IMR-90 (cell line): Measurements from ENCODE around the gene MYEOV. TPM values are rescaled to one million over a fixed set of nuclear protein-coding genes. Genes with fewer than 3 reads are reported as not detected.

ENCODE experiments used
- ATAC-seq: fragments of 200-7000 bp; cut with Tn5 transposase; 2 replicates; pipeline ENCODE4 v1.9.1; 2020; ENCODE audit warnings: low read depth, mild to moderate bottlenecking, moderate library complexity
- BruUV-seq: library from RNA; stranded (reverse); fragments of 400-500 nt; replicated peaks from 2 replicates; lab custom pipeline; 2021; lab: Mats Ljungman, UMichigan
- CTCF ChIA-PET: fragments of 300-600 bp; formaldehyde crosslinking; extraction: SDS; loops from one replicate; lab custom pipeline; 2021; ENCODE audit warnings: antibody characterized with exemption; lab: Yijun Ruan, JAX
- POLR2A ChIA-PET: fragments of 300-600 bp; sonication (Branson Sonifier 250); formaldehyde crosslinking; loops from one replicate; lab custom pipeline; 2022; ENCODE audit warnings: antibody characterized with exemption; ENCODE audit not compliant: unreplicated experiment; lab: Charles Lee
- DNase-seq: peaks from one replicate; pipeline ENCODE4 v3.0.0; 2013
- H2AFZ ChIP-seq: replicated peaks from 2 replicates; pipeline ENCODE3; 2013; ENCODE audit warnings: low read length, mild to moderate bottlenecking; ENCODE audit not compliant: poor library complexity
- H2AK5ac ChIP-seq: 2 replicates; pipeline ENCODE4 v1.6.1; 2013; ENCODE audit warnings: low read depth, low read length, inconsistent platforms
- H2AK9ac ChIP-seq: replicated peaks from 2 replicates; pipeline ENCODE3; 2013; ENCODE audit warnings: mild to moderate bottlenecking, low read depth, low read length, moderate library complexity; ENCODE audit not compliant: poor library complexity
- H2BK120ac ChIP-seq: 2 replicates; pipeline ENCODE4 v1.6.1; 2013; ENCODE audit warnings: low read depth, low read length, inconsistent platforms
- H2BK15ac ChIP-seq: 3 replicates; pipeline ENCODE4 v1.6.1; 2013; ENCODE audit warnings: low read depth, low read length, inconsistent platforms
- H2BK20ac ChIP-seq: 2 replicates; pipeline ENCODE4 v1.6.1; 2013; ENCODE audit warnings: low read depth, mild to moderate bottlenecking, inconsistent platforms, low read length, moderate library complexity
- H2BK5ac ChIP-seq: 2 replicates; pipeline ENCODE4 v1.6.1; 2013; ENCODE audit warnings: mild to moderate bottlenecking, low read depth, low read length, inconsistent platforms; ENCODE audit not compliant: poor library complexity, severe bottlenecking
- H3K14ac ChIP-seq: replicated peaks from 2 replicates; pipeline ENCODE4 v1.6.1; 2013; ENCODE audit warnings: low read depth, low read length, inconsistent platforms
- H3K18ac ChIP-seq: 2 replicates; pipeline ENCODE4 v1.6.1; 2013; ENCODE audit warnings: low read depth, low read length, control low read depth
- H3K23ac ChIP-seq: 2 replicates; pipeline ENCODE4 v1.6.1; 2013; ENCODE audit warnings: low read depth, low read length, inconsistent platforms
- H3K27ac ChIP-seq: 2 replicates; pipeline ENCODE4 v1.5.1; 2013; ENCODE audit warnings: mild to moderate bottlenecking, control low read depth, low read length; ENCODE audit not compliant: insufficient read depth
- H3K27me3 ChIP-seq: 2 replicates; pipeline ENCODE4 v1.6.1; 2013; ENCODE audit warnings: low read length; ENCODE audit not compliant: control insufficient read depth, insufficient read depth
- H3K36me3 ChIP-seq: 2 replicates; pipeline ENCODE4 v1.6.1; 2013; ENCODE audit warnings: low read length, mixed read lengths; ENCODE audit not compliant: control insufficient read depth, insufficient read depth
- H3K4ac ChIP-seq: 2 replicates; pipeline ENCODE4 v1.6.1; 2013; ENCODE audit warnings: low read depth, low read length, inconsistent platforms
- H3K4me1 ChIP-seq: 2 replicates; pipeline ENCODE4 v1.6.1; 2013; ENCODE audit warnings: low read length, mixed read lengths; ENCODE audit not compliant: control insufficient read depth, insufficient read depth
- H3K4me2 ChIP-seq: 2 replicates; pipeline ENCODE4 v1.6.1; 2013; ENCODE audit warnings: low read depth, mild to moderate bottlenecking, control low read depth, low read length, moderate library complexity
- H3K4me3 ChIP-seq: 2 replicates; pipeline ENCODE4 v1.5.1; 2013; ENCODE audit warnings: low read depth, mild to moderate bottlenecking, control low read depth, low read length, moderate library complexity; ENCODE audit not compliant: insufficient read depth
- H3K56ac ChIP-seq: 2 replicates; pipeline ENCODE4 v1.6.1; 2013; ENCODE audit warnings: low read length, inconsistent platforms; ENCODE audit not compliant: insufficient read depth; ENCODE audit errors: extremely low read depth
- H3K79me1 ChIP-seq, 2 experiments: 2 replicates each; pipeline ENCODE4 v1.6.1; 2013; ENCODE audit warnings: low read length in 2 of 2, inconsistent platforms in 1 of 2, low read depth in 1 of 2
- H3K9ac ChIP-seq: 2 replicates; pipeline ENCODE4 v1.6.1; 2013; ENCODE audit warnings: low read depth, low read length, control low read depth
- H3K9me1 ChIP-seq: 2 replicates; pipeline ENCODE4 v1.6.1; 2013; ENCODE audit warnings: low read length, inconsistent platforms; ENCODE audit not compliant: insufficient read depth
- H3K9me3 ChIP-seq: 2 replicates; pipeline ENCODE4 v1.6.1; 2013; ENCODE audit warnings: low read length; ENCODE audit not compliant: control insufficient read depth, insufficient read depth
- H4K20me1 ChIP-seq: 2 replicates; pipeline ENCODE4 v1.6.1; 2013; ENCODE audit warnings: low read length, inconsistent platforms; ENCODE audit not compliant: insufficient read depth
- H4K5ac ChIP-seq: 2 replicates; pipeline ENCODE4 v1.6.1; 2013; ENCODE audit warnings: mild to moderate bottlenecking, low read depth, low read length, control low read depth
- H4K8ac ChIP-seq, 2 experiments: 2 replicates each; pipeline ENCODE4 v1.6.1; 2013; ENCODE audit warnings: low read depth in 2 of 2, low read length in 2 of 2, control low read depth in 1 of 2, inconsistent platforms in 1 of 2
- H4K91ac ChIP-seq: 2 replicates; pipeline ENCODE4 v1.6.1; 2013; ENCODE audit warnings: low read depth, low read length, inconsistent platforms; ENCODE audit not compliant: insufficient read depth
- CEBPB ChIP-seq: IDR thresholded peaks from 2 replicates; pipeline ENCODE4 v1.6.1; 2012; ENCODE audit warnings: low read depth, low read length, improper control_type of control experiment
- FOS ChIP-seq: fragments of 150-350 bp; IDR thresholded peaks from 2 replicates; pipeline ENCODE4 v1.6.1; 2016; ENCODE audit warnings: low read depth, low read length
- MAFK ChIP-seq: IDR thresholded peaks from 2 replicates; pipeline ENCODE4 v1.6.1; 2012; ENCODE audit warnings: low read depth, low read length, improper control_type of control experiment
- RCOR1 ChIP-seq: IDR thresholded peaks from 2 replicates; pipeline ENCODE4 v1.6.1; 2012; ENCODE audit warnings: mild to moderate bottlenecking, low read length, improper control_type of control experiment; ENCODE audit not compliant: insufficient replicate concordance
- RFX5 ChIP-seq: IDR thresholded peaks from 2 replicates; pipeline ENCODE4 v1.8.0; 2012; ENCODE audit warnings: low read depth, mild to moderate bottlenecking, low read length, moderate library complexity
- WGBS, 2 experiments: methylation state at CpG; one replicate each; pipeline versions ENCODE4 v1.1.5 to v1.1.7; 2013; ENCODE audit warnings: missing lambda C conversion rate in 2 of 2; ENCODE audit not compliant: insufficient read length in 1 of 2; ENCODE audit errors: extremely low coverage in 2 of 2; 5-methylcytosine and 5-hydroxymethylcytosine counted together
- dilution Hi-C: fragments of 300-500 bp; cut with HindIII; formaldehyde crosslinking; loops from one replicate; pipeline ENCODE4 v1.14.3; 2018; ENCODE audit warnings: low sequenced_read_pairs; ENCODE audit not compliant: unreplicated experiment
- in situ Hi-C: fragments of 300-500 bp; cut with MboI; formaldehyde crosslinking; loops from 3 replicates; pipeline ENCODE4 v1.14.3; 2019; ENCODE audit warnings: low sequenced_read_pairs, inconsistent platforms, mixed read lengths
- intact Hi-C: fragments of 100-400 bp; cut with micrococcal nuclease; formaldehyde crosslinking; loops from 2 replicates; pipeline ENCODE4 v1.10.0; 2022
- polyA plus RNA-seq, 3 experiments: library from polyadenylated mRNA; depleted of rRNA; stranded (reverse); fragments of >200 nt; gene quantifications; 2 replicates each; pipeline ENCODE4 v1.2.3, GENCODE V29; 2012; ENCODE audit warnings: low replicate concordance in 1 of 3
- total RNA-seq: library from RNA; depleted of rRNA; stranded (reverse); fragments of >200 nt; gene quantifications from 2 replicates; pipeline ENCODE4 v1.2.3, GENCODE V29; 2012

MYEOV gene
- total and polyA plus RNA-seq, 2 of the 4 experiments (the other 2 are of a cell fraction): 5.8 to 6.8 TPM

- DNase-seq (no peak), ATAC-seq (no peak)
- Histone ChIP-seq H4K91ac (no peak overlapping the region), H3K23ac (no peak overlapping the region), H2BK120ac (no peak overlapping the region), H4K5ac (no peak overlapping the region), H3K4ac (no peak overlapping the region), H3K36me3 (no peaks in the 10 kb centered on the region), H2BK15ac (no peak overlapping the region), H4K8ac (no peak overlapping the region), H3K4me1 (no peaks in the 10 kb centered on the region), H3K79me1 (no peaks in the 10 kb centered on the region), H2BK5ac (no peak overlapping the region), H2AFZ (no peak overlapping the region), H3K27ac (no peak overlapping the region), H3K4me3 (no peak overlapping the region), H2AK5ac (no peak overlapping the region), H3K56ac (no peak overlapping the region), H3K18ac (no peak overlapping the region), H3K9me3 (peaks cover 3% of the 10 kb centered on the region), H2AK9ac (no peak overlapping the region), H3K9me1 (no peaks in the 10 kb centered on the region), H3K4me2 (no peak overlapping the region), H3K9ac (no peak overlapping the region), H3K14ac (no peak overlapping the region), H2BK20ac (no peak overlapping the region), H3K27me3 (peaks cover 41% of the 10 kb centered on the region), H4K20me1 (no peaks in the 10 kb centered on the region)
- CTCF ChIA-PET: no interaction called here
- POLR2A ChIA-PET: no interaction called here
- in situ Hi-C loops (no loop called here), dilution Hi-C loops (no loop called here), intact Hi-C loops (no loop called here)
- no TSS peak for BruUV-seq
- 88% methylated on average over 5 of the region's 7 CpGs; no CpG with 5 or more reads in 1 of the 2 experiments for WGBS, 2 experiments
- TF ChIP-seq CEBPB (no peak), MAFK (no peak), FOS (no peak), RFX5 (no peak), RCOR1 (no peak)
These were observed 23.0 kb upstream of the MYEOV start for GRCh38 chr11:69270941-69271340.
